Right hindlimb (tissue), 1 donor: ENCODE measurements around the gene NKAIN2.

Experiments
- DNase-seq: peaks from one replicate; pipeline ENCODE4 v3.0.0-alpha.2; 2018

Gene NKAIN2

DNA sequence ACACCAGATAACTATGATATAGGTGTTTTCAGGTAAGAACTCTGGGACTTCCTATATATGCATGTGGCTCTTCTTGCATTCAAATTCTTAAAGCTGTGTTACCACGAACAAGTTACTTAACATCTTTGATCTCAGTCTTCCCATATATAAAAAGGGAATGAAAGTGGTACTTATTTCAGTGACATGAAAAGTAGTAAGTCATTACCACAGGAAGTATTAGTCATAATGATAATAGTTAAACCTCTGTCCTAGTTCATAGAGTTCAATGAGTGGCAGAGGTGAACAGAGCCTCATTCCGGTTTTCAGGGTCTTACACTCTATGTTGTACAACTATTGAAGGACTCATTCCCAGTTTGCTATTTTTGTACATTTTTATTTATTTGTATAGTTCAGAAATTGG lies 237.0 kb downstream of the NKAIN2 start:
- no peak for DNase-seq

DNA sequence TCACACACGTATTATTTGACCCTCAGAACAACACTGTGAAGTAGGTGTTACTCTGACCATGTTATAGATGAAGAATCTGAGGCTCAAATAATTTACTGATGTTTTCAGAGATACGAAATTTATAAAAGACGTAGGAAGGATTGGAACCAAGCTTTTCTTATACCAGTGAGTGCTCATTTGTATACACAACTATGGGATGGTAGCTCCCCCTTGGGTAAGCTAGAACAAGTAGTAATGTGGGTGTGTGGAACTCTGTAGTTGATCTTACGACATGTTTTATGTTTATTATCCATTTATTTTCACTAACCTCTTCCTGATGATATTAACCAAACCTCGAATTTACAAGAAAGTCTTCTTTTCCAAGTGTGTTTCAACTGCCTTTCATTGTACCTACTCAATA lies 248.5 kb downstream of the NKAIN2 start:
- no peak for DNase-seq

- DNase-seq: no peak
Measured at GRCh38 chr6:124053315-124053714, 249.7 kb downstream of the NKAIN2 start.

GRCh38 chr6:124054034-124054433 lies 250.4 kb downstream of the NKAIN2 start:
- DNase-seq: no peak

DNA sequence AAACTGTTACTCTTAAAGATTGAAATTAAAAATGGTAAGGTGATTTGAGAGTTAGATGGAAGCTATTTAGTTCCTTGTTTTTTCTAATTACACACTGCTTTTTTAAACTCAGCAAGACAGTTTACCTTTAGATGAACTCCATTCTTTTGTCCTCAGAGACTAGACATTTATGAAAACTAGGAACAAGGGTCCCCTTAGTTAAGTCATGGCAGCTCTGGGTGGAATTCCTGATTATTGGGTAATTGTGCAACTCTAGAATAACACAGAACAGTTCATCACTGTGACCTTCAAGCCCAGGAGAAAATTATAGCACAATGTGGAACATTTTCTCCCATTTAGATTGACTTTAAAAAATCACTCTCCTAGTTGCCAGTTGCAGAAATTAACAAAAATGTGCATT lies 251.7 kb downstream of the NKAIN2 start:
- DNase-seq: no peak

GRCh38 chr6:124055963-124056362 lies 252.3 kb downstream of the NKAIN2 start:
- no peak for DNase-seq

DNA sequence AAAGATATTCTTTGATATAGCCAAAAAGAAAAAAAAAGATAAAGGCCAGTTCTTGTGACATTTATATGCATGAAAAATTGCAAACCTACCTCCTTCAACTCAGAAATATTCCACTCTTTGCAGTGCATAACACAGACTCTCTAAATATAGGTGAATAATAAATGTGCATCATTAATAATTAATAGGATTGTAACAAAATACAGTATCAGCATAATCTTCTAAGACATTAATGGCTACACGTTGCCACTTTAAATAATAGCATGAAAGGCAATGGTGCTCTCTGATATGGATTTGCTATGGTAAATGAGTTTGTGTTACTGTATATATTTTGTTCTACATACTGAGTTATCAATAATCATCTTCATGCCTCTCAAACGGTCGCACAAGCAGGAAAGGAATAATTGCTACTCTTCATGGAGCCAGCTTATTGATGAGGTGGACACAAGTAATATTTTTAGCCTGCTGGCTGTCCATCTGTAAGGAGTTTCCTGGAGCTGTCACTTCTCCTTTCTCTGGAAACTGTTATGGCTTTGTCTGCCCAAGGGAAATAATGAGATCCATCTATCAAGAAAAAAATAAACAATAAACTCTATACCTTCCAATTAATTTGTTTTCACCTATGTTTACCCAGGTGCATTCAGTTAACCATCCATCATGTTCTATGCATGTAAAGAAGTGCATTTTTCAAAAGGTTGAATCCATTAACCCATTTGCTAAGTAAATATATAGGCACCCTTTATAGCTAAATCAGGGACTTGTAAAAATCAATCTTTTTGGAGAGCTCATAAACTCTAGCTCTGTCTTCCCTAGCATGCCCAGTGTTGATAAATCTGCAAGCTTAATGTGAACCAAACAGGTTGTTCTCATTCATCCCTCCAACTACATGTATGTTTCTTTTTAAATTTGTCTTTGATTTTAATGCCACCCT lies 253.0 kb downstream of the NKAIN2 start:
- DNase-seq: no peak

DNA sequence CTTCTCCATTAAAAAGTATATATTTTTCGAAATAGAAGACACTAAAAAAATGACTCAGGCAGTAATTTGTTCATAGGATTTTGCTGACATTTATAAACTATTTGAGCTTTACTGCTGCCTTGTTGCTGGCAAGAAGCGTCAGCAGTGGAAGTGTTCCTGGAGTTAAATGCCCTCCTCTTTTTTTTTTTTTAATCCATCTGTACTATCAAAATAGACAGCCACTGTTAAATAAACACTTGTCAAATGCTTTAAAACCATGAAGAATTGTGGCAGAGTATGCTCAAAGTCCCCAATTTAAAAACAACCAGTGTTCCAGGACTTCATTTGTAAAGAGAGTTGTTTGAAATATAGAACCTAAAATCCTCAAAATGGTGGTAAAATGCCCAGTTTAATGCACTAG lies 253.8 kb downstream of the NKAIN2 start:
- DNase-seq: no peak

- no peak for DNase-seq
Measured at GRCh38 chr6:124064317-124065113, 260.9 kb downstream of the NKAIN2 start.

- no peak for DNase-seq
Measured at GRCh38 chr6:124066269-124066668, 262.6 kb downstream of the NKAIN2 start.

DNA sequence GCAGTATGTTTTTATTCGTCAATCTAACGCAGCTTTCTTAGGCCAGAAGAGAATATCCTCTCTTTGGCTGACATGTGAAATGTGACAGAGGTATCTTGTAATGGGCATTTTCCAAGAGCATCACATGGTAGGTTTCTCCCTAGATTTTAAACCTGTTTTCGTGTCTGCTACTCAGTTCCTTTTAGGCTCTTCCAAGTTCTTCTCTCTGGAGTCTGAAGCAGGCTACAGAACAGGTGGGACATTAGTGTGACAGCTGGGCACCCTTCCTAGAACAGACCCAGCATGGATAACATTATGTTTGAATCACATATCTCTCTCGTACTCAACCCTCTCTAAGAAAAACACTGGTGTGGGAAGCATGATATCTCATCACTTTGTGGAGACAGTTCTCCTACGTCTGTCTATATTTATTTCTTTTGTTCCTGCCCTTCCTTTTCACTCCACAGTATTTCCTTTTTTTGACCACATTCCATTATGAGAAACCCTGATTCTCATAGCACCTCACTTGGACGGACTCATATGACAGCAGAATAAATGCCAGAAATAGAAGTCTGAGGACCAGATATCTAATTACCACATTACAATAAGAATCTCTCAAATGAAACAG lies 263.4 kb downstream of the NKAIN2 start:
- no peak for DNase-seq

DNA sequence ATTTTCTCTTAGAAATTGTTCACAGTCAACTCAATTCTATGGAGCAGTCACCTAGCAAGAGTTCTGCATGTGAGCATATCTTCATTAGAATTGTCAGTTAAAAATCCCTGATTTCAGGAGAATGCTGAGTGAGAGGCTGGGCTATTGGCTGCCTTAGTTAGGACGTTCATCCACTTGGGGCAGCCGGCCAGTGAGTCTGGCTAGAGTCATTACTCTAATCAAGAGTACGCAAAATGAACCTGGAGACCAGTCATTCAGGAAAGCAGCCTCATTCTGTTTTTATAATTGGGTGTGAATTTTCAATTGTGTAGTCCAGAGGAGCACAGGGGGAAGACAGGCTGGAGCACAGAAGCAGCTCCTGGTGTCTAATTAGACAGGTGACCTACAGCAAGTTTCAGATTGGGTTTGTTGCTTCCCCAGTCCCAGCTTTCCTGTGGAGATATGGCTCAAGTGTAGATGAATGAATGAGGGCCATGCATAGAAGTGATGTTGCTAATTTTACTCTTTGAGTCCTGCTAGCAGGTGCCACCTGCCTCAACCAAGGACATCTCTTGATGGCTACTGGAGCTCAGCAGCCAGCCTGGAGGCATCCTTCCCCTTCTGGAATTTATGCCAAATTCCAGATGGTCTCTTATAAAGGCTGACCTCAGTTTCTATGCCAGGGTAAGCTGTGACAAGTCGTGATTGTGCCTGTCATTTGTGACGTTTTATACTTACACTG lies 265.7 kb downstream of the NKAIN2 start:
- DNase-seq: no peak

GRCh38 chr6:124073021-124073420 lies 269.4 kb downstream of the NKAIN2 start:
- DNase-seq: no peak

DNA sequence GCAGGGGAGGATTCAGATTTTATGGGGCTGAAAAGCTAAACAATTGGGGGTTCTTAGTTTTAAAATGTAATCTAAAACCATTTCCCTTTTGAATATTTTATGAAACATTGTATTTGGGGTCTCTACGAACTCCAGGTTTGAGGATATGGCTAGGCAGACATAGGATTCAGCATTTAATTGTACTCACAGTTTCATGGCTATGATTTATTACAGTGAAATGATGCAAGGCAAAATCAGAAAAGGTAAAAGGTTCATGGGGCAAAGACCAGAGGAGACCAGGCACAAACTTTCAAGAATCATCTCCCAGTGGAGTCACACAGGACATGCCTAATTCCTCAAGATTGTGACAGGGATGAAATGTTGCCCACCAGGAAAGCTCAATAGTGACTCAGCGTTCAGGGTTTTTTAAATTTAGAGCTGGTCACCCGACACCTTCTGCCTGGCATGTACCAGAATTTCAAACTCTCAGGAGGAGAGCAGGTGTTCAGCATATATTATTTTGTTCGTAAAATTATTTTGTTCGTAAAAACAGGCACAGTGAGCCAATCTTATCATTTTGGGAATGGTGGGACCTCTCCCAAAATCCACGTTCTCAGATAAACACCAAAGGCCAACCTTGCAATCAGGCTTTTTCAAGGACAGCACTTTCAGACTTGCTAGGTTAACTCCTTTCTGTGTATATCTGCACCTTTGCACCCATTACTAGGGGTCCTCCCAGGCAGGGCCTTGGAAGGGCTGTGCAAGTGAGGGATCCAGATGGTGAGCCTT lies 270.3 kb downstream of the NKAIN2 start:
- DNase-seq: no peak

DNA sequence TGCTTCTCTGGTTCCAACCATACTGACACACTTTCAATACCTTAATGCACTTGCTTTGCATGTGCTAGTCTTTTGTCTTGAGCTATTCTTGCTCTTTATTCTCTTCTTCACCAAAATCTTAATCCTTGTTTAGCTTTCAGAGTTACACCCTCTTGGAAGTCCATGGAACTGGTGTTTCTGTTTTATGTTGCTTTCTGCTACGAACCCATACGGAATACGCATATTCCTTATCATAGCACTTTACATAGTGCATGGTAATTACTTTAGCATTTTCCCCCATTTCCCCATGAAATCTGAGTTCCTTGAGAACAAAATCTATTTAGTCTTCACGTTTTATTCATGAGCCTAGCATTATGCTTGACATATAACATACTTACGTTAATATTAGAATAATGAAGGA lies 270.9 kb downstream of the NKAIN2 start:
- DNase-seq: no peak

- DNase-seq: peak; percentile 62
Measured at GRCh38 chr6:124076336-124077048, 272.8 kb downstream of the NKAIN2 start.

DNA sequence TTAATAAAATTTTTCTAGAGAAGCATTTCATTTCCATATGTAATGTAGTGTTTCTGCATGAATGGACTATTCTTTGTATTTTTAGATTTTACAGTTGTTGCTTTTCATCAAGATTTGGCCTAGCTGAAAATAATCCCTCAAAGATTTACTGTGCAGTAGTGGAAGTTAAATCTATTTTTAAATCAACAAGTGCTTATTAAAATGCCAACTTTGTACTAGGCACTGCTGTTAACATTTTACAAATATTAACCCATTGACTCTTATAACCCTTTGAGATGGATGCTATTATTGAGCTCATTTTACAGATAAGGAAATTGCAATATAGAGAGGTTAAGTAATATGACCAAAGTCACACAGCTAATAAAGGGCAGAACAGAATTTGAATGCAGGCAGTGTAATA lies 274.5 kb downstream of the NKAIN2 start:
- no peak for DNase-seq

DNA sequence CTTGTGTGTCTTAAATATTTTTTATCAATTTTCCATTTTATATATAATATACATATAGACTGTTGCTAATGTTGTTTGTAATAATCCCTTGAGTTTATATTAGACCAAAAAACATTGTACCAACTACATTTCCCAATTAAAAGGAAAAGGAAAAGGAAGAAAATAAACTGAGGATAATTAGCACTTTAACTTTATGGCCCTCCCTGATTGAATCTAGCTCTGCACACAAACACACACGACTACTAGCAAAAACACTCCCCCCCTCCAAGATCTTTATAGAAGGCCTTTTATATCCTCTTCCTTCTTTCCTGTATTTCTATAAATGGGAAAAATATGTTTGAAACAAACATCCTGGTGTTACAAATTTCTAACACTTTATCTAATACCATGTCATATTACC lies 276.8 kb downstream of the NKAIN2 start:
- no peak for DNase-seq

- no peak for DNase-seq
Measured at GRCh38 chr6:124090491-124090890, 286.8 kb downstream of the NKAIN2 start.

- no peak for DNase-seq
Measured at GRCh38 chr6:124099520-124099919, 295.9 kb downstream of the NKAIN2 start.

DNA sequence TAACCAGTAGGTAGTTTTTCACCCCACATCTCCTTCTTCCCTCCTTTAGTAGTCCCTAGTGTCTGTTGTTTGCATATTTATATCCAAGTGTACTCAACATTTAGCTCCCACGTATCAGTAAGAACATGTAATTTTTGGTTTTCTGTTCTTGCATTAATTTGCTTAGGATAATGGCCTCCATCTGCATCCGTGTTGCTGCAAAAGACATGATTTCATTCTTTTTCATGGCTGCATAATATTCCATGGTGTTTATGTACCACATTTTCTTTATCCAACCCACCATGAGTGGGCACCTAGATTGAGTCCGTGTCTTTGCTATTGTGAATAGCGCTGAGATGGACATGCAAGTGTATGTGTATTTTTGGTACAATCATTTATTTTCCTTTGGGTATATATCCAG lies 306.8 kb downstream of the NKAIN2 start:
- no peak for DNase-seq
